ENCODE results near the gene RNU2-1.
"Not testable (repeated sequence)": the region's sequence is repeated elsewhere in the genome, so short reads cannot be mapped to it uniquely, and the experiment has no call there.

Gene RNU2-1

GRCh38 chr17:43216762-43217613 is 16.8 kb downstream of the RNU2-1 start:
- no peak for FAIRE-seq
- DNase-seq (ENCODE audit: insufficient read length, low spot score): no peak

GRCh38 chr17:43216369-43216761 is 17.4 kb downstream of the RNU2-1 start:
- DNase-seq (ENCODE audit: insufficient read length, low spot score): no peak
- FAIRE-seq: no peak

GRCh38 chr17:43215341-43215740 is 18.4 kb downstream of the RNU2-1 start:
- DNase-seq (ENCODE audit: insufficient read length, low spot score) (no peak), FAIRE-seq (no peak)

DNA sequence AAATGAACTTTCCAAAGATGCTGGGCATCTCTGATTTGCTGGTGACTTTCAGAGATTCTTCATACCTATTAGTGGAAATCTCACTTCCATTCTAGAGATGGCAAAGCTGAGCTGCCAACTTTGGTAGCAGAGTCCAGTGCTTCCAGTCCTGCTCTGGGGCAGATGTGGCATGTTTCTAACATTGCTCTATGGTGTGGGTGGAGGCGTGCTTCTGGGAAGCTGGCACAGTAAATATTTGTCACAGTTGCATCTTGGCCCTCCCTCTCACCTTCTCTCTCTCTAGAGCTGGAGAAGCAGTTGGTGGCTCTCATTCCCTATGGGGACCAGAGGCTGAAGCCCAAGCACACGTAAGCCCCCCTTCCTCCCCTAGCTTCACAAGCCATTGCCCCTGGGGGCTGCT is 20.2 kb downstream of the RNU2-1 start:
- no peak for FAIRE-seq

GRCh38 chr17:43212641-43213490 is 20.9 kb downstream of the RNU2-1 start:
- FAIRE-seq: no peak
- no peak for DNase-seq (ENCODE audit: insufficient read length, low spot score)

More for the DNA sequence above, 20.2 kb downstream of the RNU2-1 start:
- no peak for DNase-seq (ENCODE audit: insufficient read length, low spot score)

DNA sequence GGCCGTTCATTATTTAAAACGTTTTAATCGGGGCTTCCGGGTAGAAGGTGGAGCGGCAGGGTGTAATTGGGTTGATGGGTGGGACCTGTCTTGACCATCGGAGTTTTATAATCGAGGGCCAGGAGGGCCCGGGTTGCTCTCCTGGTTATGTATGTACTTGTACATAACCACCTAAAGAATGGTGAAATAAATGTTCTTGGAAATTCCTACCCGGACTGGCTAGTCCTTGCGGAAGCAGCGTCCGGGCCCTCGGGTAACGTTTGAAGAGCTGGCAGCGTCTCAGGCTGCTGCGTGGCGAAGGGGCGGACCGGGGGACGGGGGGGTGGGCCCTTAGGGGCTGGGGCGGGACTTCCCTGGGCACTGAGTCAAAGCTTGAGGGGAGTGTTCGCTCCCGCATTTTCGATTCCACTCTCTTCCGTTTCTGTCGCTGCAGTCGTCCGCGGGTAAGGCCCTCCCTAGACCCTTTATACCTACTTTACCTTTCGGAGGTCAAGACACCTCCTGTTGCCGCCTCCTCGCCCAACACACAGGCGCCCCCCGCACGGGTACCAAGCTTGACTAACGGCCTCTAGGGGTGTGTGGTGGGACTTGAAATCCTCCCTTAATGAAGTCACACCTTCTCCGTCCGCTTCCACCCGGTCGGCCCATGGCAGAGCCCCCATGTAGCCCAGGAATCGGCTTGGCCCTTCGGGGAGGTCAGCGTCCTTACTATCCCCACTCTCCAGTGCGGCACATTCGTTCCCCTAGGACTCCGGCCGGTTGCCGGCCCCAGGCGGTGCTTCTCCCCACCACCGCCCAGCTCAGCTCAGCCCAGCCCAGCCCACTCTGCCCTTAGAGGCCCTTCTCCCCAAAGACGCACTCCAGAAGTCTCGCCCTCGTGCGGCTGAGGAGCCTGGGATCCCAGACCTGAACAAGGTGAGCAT is 22.0 kb downstream of the RNU2-1 start, which contains the start of gene TMEM106A:
TSS of gene TMEM106A (plus strand) at position 396 of the 923 bp plus-strand sequence. CDS start 1,167 bp downstream, outside the sequence.
- FAIRE-seq (peak; percentile 71), DNase-seq (ENCODE audit: insufficient read length, low spot score) (peak; percentile 97)

- FAIRE-seq (no peak), DNase-seq (ENCODE audit: insufficient read length, low spot score) (no peak)
Measured at GRCh38 chr17:43211123-43211479, 22.7 kb downstream of the RNU2-1 start.

GRCh38 chr17:43210576-43210975 is 23.2 kb downstream of the RNU2-1 start:
- FAIRE-seq (no peak), DNase-seq (ENCODE audit: insufficient read length, low spot score) (no peak)

DNA sequence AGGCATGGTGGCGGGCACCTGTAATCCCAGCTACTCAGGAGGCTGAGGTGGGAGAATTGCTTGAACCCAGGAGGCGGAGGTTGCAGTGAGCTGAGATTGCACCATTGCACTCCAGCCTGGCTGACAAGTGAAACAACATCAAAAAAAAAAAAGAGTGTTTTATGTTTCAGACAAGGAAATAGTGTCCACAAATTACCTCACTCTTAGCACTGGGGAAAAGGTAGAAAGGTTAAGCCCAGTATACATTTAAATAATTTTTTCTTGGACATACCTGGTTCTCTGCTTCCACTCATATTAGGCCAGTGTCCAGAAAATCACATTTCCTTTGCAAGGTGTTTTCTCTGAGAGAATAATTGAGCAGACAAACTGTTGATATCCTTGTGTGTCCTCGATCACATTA is 30.8 kb downstream of the RNU2-1 start:
- not testable (repeated sequence) for DNase-seq (ENCODE audit: insufficient read length, low spot score); FAIRE-seq

DNA sequence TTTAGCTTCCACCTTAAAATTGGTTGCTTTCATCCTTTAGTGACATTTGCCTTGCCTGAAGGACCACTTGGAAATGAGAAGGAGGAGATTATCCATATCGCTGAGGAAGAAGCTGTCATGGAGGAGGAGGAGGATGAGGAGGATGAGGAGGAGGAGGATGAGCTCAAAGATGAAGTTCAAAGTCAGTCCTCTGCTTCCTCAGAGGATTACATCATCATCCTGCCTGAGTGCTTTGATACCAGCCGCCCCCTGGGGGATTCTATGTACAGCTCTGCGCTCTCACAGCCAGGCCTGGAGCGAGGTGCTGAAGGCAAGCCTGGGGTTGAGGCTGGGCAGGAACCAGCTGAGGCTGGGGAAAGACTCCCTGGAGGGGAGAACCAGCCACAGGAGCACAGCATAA is 33.6 kb downstream of the RNU2-1 start:
- DNase-seq (ENCODE audit: insufficient read length, low spot score) (no peak), FAIRE-seq (no peak)

GRCh38 chr17:43199633-43200032 is 34.1 kb downstream of the RNU2-1 start:
- DNase-seq (ENCODE audit: insufficient read length, low spot score) (no peak), FAIRE-seq (no peak)

DNA sequence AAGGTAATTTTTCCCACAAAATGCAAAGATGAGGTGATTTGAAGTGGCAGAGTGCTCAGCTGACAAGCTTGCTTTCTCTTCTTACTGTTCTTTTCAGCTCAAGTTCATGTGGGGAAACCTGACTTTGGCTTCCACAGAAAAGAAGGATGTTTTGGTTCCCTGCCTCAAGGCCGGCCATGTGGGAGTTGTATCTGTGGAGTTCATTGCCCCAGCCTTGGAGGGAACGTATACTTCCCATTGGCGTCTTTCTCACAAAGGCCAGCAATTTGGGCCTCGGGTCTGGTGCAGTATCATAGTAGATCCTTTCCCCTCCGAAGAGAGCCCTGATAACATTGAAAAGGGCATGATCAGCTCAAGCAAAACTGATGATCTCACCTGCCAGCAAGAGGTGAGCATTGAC is 40.5 kb downstream of the RNU2-1 start:
- FAIRE-seq: no peak

GRCh38 chr17:43186656-43187055 is 47.1 kb downstream of the RNU2-1 start:
- DNase-seq (ENCODE audit: insufficient read length, low spot score); FAIRE-seq: not testable (repeated sequence)

More for the DNA sequence above, 40.5 kb downstream of the RNU2-1 start:
- no peak for DNase-seq (ENCODE audit: insufficient read length, low spot score)

DNA sequence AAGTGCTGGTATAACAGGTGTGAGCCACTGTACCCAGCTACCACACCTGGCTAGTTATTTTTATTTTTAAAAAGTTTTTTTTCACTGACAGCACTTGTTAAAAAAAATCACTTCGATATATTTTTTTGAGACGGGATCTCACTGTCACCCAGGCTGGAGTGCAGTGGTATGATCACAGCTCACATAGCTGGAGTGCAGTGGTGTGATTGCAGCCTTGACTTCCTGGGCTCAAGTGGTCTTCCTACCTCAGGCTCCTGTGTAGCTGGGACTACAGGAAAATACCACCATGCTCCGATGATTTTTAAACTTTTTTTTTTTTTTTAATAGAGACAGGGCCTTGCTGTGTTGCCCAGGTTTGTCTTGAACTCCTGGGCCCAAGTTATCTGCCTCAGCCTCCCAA is 49.9 kb downstream of the RNU2-1 start:
- no peak for FAIRE-seq
- DNase-seq (ENCODE audit: insufficient read length, low spot score): no peak

Measured in HTR-8/SVneo (cell line).